ENCODE measurements around the gene XCR1.

XCR1 gene

GRCh38 chr3:46027021-46027705 is at the start of gene XCR1:
XCR1 (minus strand) TSS chr3:46027483; CDS start chr3:46021947, 5,536 bp downstream.
- Mint-ChIP-seq H3K27me3 (ENCODE audit: low read depth) (peaks cover 5% of the 10 kb centered on the region), H3K4me3 (no peak within 1 kb of the TSS), H3K27ac (no peak within 1 kb of the TSS), H3K9me3 (peaks cover 27% of the 10 kb centered on the region), H3K36me3 (ENCODE audit: low read depth) (peaks cover 5% of the 10 kb centered on the region), H3K4me1 (ENCODE audit: low read depth) (peaks cover 3% of the 10 kb centered on the region)
- DNase-seq (ENCODE audit: low spot score) = no peak

GRCh38 chr3:46076606-46077005 is 49.3 kb upstream of the XCR1 start:
- Mint-ChIP-seq H3K27ac (no peak overlapping the region), H3K9me3 (peaks cover 19% of the 10 kb centered on the region), H3K4me3 (no peak overlapping the region), H3K36me3 (ENCODE audit: low read depth) (peaks cover 10% of the 10 kb centered on the region), H3K4me1 (ENCODE audit: low read depth) (peaks cover 20% of the 10 kb centered on the region), H3K27me3 (ENCODE audit: low read depth) (peaks cover 45% of the 10 kb centered on the region)
- DNase-seq (ENCODE audit: low spot score) = no peak

- Mint-ChIP-seq H3K4me3 (no peak overlapping the region), H3K27ac (no peak overlapping the region), H3K36me3 (ENCODE audit: low read depth) (peaks cover 16% of the 10 kb centered on the region), H3K27me3 (ENCODE audit: low read depth) (peaks cover 49% of the 10 kb centered on the region), H3K4me1 (ENCODE audit: low read depth) (peaks cover 25% of the 10 kb centered on the region), H3K9me3 (peaks cover 27% of the 10 kb centered on the region)
- no peak for DNase-seq (ENCODE audit: low spot score)
These were observed 48.5 kb upstream of the XCR1 start for GRCh38 chr3:46075816-46076215.

DNA sequence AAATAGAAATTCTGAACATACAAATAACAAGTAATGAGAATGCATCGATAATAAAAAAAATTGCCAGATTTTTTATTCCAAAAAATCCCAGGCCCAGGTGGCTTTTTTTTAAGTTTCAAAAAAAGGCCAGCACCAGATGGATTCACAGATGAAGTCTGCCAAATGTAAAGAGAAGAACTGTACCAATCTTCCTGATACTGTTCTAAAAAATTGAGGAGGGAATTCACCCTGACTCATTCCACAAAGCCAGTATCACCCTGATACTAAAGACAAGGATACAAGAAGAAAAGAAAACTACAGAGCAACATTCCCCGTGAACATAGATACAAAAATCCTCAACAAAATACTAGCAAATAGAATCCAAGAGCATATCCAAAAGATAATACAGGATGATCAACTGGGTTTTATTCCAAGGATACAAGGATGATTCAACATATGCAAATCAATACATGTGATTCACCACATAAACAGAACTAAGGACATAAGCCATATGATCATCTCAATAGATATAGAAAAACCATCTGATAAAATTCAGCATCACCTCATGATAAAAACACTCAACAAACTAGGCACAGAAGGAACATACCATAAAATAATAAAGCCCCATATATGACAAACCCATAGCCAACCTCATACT is 44.1 kb upstream of the XCR1 start:
- Mint-ChIP-seq H3K27ac (peak overlapping the region; percentile 87), H3K4me3 (peak overlapping the region; percentile 73), H3K27me3 (ENCODE audit: low read depth) (peaks cover 62% of the 10 kb centered on the region), H3K4me1 (ENCODE audit: low read depth) (peaks cover 51% of the 10 kb centered on the region), H3K36me3 (ENCODE audit: low read depth) (peaks cover 17% of the 10 kb centered on the region), H3K9me3 (peaks cover 30% of the 10 kb centered on the region)
- DNase-seq (ENCODE audit: low spot score) = no peak

DNA sequence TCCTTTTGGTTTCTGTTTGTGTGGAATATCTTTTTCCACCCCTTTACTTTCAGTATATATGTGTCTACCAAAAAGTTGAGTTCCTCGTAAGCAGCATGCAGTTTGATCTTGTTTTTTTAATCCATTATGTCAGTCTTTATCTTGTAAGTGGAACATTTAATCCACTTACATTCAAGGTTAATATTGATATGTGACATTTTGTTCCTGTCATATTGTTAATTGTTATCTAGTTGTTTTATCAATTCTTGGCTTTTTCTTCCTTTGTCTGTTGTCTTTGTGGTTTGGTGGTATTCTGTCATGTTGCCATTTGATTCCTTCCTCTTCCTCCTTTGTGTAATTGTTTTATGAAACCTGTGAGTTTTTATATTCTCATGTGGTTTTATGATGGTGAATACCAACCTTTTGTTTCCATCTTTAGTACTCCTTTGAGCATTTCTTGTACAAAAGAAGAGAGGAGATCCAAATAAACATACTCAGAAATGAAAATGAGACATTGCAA is 43.4 kb upstream of the XCR1 start:
- Mint-ChIP-seq H3K9me3 (peaks cover 30% of the 10 kb centered on the region), H3K27me3 (ENCODE audit: low read depth) (peaks cover 63% of the 10 kb centered on the region), H3K27ac (peak overlapping the region; percentile 87), H3K36me3 (ENCODE audit: low read depth) (peaks cover 17% of the 10 kb centered on the region), H3K4me3 (peak overlapping the region; percentile 73), H3K4me1 (ENCODE audit: low read depth) (peaks cover 55% of the 10 kb centered on the region)
- no peak for DNase-seq (ENCODE audit: low spot score)

GRCh38 chr3:46068501-46068900 is 41.2 kb upstream of the XCR1 start:
- Mint-ChIP-seq H3K27ac (peak overlapping the region; percentile 78), H3K27me3 (ENCODE audit: low read depth) (peaks cover 63% of the 10 kb centered on the region), H3K36me3 (ENCODE audit: low read depth) (peaks cover 16% of the 10 kb centered on the region), H3K9me3 (peaks cover 26% of the 10 kb centered on the region), H3K4me1 (ENCODE audit: low read depth) (peaks cover 64% of the 10 kb centered on the region), H3K4me3 (peak overlapping the region; percentile 62)
- no peak for DNase-seq (ENCODE audit: low spot score)

DNA sequence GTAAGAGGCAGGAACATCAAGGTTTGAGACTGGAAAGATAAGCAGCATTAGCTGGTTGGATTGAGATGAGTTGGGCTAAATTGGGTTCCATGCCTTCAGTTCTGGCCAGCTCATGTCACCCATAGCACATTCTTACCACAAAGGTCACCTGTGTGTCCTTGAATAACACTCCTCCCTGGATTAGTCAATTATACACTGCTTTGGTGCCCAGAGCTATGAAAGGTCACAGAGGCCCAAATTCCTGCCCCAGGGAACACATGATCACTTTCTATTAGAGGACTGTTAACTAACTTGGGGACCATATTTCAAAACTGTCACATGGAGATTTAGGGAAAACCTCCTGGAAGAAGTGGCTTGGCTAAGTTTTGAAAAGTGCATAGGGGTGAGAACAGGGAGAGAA is 40.1 kb upstream of the XCR1 start:
- Mint-ChIP-seq H3K27ac (peak overlapping the region; percentile 7), H3K36me3 (ENCODE audit: low read depth) (peaks cover 9% of the 10 kb centered on the region), H3K27me3 (ENCODE audit: low read depth) (peaks cover 62% of the 10 kb centered on the region), H3K4me1 (ENCODE audit: low read depth) (peaks cover 60% of the 10 kb centered on the region), H3K4me3 (peak overlapping the region; percentile 13), H3K9me3 (peaks cover 15% of the 10 kb centered on the region)
- DNase-seq (ENCODE audit: low spot score) = no peak

DNA sequence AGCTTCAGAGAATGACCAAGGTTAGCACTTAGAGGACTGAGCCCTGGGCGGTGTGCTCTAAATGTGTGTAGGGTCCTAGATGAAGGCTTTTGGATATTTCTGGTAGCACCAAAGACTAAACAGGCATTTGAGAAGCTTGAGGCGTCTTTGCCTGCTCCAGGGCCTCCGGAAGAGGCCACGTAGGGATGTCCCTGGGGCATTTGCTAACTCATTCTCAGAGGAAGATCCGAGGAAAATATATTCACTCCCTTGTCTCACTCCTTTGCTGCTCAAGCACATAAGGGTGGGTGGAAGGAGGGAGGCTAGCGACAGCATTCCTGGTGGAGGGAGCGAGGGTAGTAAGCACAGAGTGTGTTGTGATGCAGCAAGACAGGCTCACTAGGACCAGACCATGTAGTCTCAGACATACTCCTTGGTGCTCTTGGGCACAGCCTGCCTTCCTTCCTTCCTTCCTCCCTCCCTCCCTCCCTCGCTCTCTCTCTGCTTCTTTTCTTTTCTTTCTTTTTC is 38.5 kb upstream of the XCR1 start:
- no peak for DNase-seq (ENCODE audit: low spot score)
- peaks cover 2% of the 10 kb centered on the region for H3K9me3 Mint-ChIP-seq
- H3K27me3 Mint-ChIP-seq (ENCODE audit: low read depth) = peaks cover 65% of the 10 kb centered on the region
- peaks cover 52% of the 10 kb centered on the region for H3K4me1 Mint-ChIP-seq (ENCODE audit: low read depth)
- H3K4me3 Mint-ChIP-seq = peak overlapping the region; percentile 43
- H3K27ac Mint-ChIP-seq = peak overlapping the region; percentile 64
- peaks cover under 1% of the 10 kb centered on the region for H3K36me3 Mint-ChIP-seq (ENCODE audit: low read depth)

DNA sequence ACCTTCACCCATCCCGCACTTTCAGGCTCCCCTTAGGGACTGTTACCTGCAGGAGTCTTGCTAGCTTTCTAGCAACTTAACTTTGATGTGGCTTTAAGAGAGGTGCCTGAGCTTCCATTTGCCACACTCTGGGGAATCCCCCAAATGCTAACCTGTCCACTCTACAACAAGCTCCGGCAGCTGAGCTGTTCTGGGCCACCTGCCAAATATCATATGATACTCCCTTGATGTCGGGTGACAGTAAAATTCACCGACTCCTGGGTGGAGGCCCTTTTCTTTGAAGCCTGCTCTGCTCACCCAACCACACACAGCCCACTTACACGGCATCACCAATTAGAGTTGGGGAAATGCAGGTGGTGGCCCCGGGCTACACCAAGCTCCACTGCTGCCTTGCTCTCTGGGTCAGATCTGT is 38.0 kb upstream of the XCR1 start:
- H3K27ac Mint-ChIP-seq = peak overlapping the region; percentile 61
- peak overlapping the region; percentile 43 for H3K4me3 Mint-ChIP-seq
- no peaks in the 10 kb centered on the region for H3K36me3 Mint-ChIP-seq (ENCODE audit: low read depth)
- no peaks in the 10 kb centered on the region for H3K9me3 Mint-ChIP-seq
- peaks cover 66% of the 10 kb centered on the region for H3K27me3 Mint-ChIP-seq (ENCODE audit: low read depth)
- H3K4me1 Mint-ChIP-seq (ENCODE audit: low read depth) = peaks cover 46% of the 10 kb centered on the region
- DNase-seq (ENCODE audit: low spot score) = peak; percentile 52

DNA sequence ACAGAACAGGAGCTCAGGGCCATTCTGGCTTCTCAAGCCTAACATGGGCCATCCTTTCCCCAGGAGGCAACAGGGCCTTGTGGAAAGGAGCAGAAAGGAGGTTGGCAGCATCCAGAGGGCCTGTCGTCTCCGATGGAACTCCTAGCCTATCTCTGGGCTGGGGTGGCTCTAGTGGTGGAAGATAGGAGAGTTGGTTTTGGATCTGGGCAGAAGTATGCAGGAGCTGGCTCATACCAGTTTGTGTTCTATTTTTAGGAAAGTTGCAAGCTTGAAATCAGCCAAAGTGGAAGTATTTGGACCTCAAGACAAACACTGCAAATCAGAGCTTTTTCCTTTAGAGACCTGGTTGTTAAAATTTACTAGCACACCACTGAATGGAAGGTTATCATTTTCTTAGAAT is 35.4 kb upstream of the XCR1 start:
- Mint-ChIP-seq H3K36me3 (ENCODE audit: low read depth) (no peaks in the 10 kb centered on the region), H3K4me1 (ENCODE audit: low read depth) (peaks cover 22% of the 10 kb centered on the region), H3K4me3 (no peak overlapping the region), H3K9me3 (no peaks in the 10 kb centered on the region), H3K27me3 (ENCODE audit: low read depth) (peaks cover 66% of the 10 kb centered on the region), H3K27ac (no peak overlapping the region)
- DNase-seq (ENCODE audit: low spot score) = no peak

DNA sequence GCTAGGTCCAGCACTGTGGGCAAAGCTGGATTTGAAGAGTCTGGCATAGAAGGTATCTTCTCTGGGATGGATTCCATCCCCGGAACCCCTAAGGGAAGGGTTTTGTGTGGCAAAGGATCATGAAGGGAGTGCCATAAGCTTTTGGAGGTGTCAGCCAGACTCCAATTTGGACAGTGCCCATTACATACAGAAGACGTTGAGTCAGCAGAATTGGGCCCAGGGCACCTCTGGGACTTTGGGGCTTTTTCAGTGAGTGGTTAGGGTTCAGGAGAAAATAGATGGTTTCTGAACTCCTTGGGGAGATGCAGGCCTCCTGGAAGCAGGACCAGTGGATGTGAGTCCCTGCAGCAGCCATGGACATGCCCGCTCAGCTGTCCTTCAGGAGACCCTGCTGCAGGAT is 34.6 kb upstream of the XCR1 start:
- H3K36me3 Mint-ChIP-seq (ENCODE audit: low read depth) = no peaks in the 10 kb centered on the region
- no peaks in the 10 kb centered on the region for H3K9me3 Mint-ChIP-seq
- no peak overlapping the region for H3K27ac Mint-ChIP-seq
- no peak overlapping the region for H3K4me3 Mint-ChIP-seq
- no peak for DNase-seq (ENCODE audit: low spot score)
- H3K4me1 Mint-ChIP-seq (ENCODE audit: low read depth) = peaks cover 15% of the 10 kb centered on the region
- peaks cover 65% of the 10 kb centered on the region for H3K27me3 Mint-ChIP-seq (ENCODE audit: low read depth)

GRCh38 chr3:46061108-46061720 is 33.9 kb upstream of the XCR1 start:
- Mint-ChIP-seq H3K27me3 (ENCODE audit: low read depth) (peaks cover 65% of the 10 kb centered on the region), H3K27ac (no peak overlapping the region), H3K4me3 (no peak overlapping the region), H3K36me3 (ENCODE audit: low read depth) (no peaks in the 10 kb centered on the region), H3K4me1 (ENCODE audit: low read depth) (peaks cover 13% of the 10 kb centered on the region), H3K9me3 (no peaks in the 10 kb centered on the region)
- DNase-seq (ENCODE audit: low spot score) = no peak

DNA sequence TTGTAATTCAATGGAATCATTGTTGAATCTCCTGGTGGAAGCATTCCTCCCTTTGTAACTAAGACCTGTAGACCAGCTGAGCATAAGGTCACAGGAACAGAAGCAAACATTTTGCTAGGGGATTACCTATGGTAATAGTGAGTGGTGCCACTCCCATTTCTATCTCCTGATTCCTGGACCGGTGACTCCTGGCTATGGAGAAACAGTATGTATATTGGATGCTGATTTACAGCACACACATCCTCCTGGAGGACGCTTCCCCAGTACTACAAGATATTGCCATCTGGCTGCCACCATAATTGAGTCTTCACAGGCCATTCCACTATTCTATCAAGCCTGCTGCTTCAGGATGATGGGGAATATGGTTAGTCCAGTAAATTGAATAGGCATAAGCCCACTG is 33.3 kb upstream of the XCR1 start:
- Mint-ChIP-seq H3K4me3 (no peak overlapping the region), H3K36me3 (ENCODE audit: low read depth) (no peaks in the 10 kb centered on the region), H3K9me3 (no peaks in the 10 kb centered on the region), H3K27me3 (ENCODE audit: low read depth) (peaks cover 67% of the 10 kb centered on the region), H3K4me1 (ENCODE audit: low read depth) (peaks cover 8% of the 10 kb centered on the region), H3K27ac (no peak overlapping the region)
- DNase-seq (ENCODE audit: low spot score) = no peak

- Mint-ChIP-seq H3K9me3 (no peaks in the 10 kb centered on the region), H3K36me3 (ENCODE audit: low read depth) (no peaks in the 10 kb centered on the region), H3K27me3 (ENCODE audit: low read depth) (peaks cover 73% of the 10 kb centered on the region), H3K4me1 (ENCODE audit: low read depth) (no peaks in the 10 kb centered on the region), H3K4me3 (no peak overlapping the region), H3K27ac (no peak overlapping the region)
- DNase-seq (ENCODE audit: low spot score) = no peak
These were observed 32.1 kb upstream of the XCR1 start for GRCh38 chr3:46059432-46059831.
